ENCODE measurements around the gene PTPRN2. TPM values are rescaled to one million over a fixed set of nuclear protein-coding genes. Genes with fewer than 3 reads are reported as not detected.
"Not testable (repeated sequence)": the region's sequence is repeated elsewhere in the genome, so short reads cannot be mapped to it uniquely, and the experiment has no call there.

PTPRN2 gene
- total RNA-seq, 1 donor from 2014 or later: 7.8 TPM

DNA sequence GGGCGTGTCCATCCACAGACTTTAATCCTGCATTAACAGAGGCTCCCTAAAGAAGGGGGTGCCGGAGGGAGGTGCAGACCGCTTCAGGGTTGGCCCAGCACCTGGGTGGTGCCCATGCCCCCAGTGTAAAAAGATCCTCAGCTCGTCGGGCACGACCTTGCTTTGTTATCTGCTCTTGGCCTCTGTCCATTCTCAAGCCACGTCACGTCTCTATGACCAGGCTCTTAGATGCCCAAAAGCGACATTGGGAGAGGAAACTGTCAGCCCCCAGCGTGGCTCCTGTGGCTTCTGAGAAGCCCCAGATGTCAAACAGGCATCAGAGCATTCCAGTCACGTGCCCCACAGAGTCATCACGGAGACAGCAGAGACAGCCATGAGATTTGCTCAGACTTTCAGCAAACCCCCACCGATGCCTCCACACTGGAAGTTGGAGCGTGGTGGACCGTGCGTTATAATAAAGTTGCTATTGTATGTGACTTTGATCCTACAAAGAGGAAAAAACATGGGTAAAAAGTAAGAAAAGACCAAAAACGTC is 55.5 kb downstream of the PTPRN2 start:
- no peak for DNase-seq (ENCODE audit: low spot score)

DNA sequence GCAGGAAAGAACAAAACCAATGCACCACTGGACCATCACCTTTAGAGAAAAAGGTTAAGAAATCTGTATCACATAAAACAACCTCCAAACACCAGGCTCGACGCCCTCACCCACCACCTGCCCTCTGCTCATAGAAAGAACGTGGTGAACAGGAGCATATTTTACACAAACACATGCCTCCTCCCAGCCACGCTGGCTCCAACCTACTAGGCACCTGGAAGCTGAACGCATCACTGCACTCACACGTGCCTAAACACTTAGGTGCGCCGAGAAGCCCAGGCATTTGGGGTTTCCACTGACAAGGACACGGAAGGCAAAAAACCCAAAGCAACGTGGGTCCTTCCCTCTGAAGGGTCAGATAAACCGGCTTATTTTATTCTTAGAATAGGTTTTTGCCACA is 56.0 kb downstream of the PTPRN2 start:
- DNase-seq (ENCODE audit: low spot score): no peak

DNA sequence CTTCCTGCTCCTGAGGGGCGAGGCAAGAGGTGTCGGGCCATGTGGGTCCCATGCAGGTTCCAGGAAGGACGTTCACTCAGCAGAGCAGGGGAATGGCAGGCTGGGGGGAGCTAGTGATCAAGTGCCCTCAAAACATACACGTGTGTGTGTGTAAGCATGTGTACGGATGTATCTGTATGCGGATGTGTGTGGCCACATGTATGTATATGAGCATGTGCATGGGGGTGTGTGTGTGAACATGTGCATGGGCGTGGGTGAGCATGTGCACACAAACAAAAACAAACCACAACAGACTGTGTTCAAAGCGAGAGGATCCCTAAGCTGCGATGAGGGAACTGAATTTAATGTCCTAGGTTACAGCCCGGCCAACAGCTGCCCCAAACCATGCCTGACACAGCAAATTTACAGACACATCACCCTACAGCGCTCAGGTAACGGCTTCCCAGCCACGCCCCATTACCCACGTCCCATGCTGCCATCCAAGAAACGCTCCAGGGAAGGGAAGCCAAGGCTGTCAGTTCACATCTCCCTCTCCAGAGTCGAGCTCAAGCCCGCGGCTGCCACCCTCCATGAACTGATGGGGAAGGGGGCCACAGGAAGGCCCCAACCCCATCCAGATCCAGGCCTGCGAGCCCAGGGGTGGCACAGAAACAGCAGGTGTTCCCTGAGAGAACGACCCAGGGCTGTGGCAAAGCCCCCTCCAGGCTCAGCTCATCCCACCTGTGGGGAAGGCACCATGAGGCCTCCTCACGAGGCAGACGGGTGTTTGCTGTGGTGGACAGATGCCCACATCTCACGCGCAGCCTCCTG is 56.6 kb downstream of the PTPRN2 start:
- no peak for DNase-seq (ENCODE audit: low spot score)

DNA sequence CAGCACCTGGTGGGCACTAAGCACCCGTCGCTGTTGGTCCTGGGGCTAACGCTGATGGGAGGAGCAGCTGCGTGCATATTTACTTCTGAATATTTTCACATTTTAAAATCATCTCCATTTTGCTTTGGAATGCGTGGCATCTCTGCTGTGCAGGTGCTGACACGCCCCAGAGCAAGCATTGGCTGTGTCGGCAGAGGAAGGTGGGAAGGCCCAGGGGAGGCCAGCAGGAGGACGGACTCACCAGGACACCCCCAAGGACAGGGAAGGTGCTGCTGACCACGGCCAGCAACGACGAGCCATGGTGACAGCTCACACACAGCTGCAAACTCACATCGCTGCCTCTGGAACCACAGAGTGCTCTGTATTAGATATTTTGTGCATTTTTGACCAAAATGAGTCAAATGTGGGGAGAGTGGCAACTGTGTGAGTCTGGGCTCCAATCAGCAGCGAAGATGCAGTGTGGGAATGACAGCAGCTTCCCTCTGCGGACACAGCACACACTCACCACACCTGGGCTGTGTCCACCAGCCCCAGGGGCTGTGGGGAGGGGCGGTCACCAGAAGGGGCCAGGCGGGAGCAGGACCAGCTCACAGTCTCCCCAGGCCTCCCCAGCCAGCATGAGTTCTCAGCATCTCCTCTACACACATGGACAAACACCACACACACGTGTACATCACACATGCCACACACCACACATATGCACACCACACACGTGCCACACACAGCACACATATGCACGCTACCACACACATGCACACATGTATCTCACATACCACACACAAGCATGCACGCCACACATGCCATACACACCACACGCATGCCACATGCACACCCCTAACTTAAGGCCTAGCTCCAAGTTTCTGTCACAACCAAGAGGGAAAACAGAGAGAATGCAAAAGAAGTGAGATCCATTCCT is 58.2 kb downstream of the PTPRN2 start:
- no peak for DNase-seq (ENCODE audit: low spot score)

DNA sequence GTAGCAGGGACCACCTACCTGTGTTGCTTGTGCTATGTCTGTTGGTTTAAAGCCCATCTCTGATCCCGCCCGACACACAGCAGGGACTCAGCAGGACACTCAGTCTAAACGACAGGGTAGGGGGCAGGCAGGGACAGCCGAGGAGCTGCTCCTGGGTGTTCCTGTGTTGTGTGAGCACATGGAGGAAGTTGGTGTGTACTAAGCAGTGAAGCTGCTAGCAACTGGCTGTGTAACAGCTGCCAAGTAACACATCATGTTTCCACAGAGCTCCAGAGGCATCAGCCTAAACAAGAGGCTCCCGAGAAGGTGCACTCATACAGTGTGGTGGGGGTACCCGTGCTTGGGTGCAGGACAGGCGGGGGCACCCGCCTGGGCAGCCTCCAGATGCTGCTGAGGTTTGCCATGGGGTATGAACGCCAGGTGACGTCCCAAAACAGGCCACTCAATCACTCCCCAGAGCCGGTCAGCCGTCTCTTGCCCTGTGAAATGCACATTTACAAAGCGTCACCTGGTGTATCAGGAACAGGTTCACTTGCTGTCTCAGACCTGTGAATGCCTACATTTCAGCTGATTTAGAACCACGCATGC is 59.6 kb downstream of the PTPRN2 start:
- no peak for DNase-seq (ENCODE audit: low spot score)

DNA sequence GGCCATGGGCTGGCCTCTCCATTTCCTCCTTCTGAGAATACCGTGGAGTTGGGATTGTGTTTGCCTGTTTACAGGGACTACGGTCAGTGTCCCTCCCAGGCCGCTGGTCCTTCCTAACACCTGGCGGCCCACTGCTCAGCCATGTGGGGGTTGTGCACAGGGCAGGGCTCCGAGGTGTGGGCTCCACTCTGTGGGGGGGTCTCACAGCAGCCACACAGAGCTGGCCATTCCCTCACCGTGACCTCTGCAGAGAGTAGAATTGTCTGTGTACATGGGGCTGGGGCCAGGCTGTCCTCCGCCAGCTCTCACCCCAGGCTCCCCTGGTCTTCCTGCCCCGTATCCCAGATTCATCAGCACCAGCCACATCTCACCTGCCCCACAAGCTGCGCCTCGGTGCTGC is 60.1 kb downstream of the PTPRN2 start:
- DNase-seq (ENCODE audit: low spot score): no peak

DNA sequence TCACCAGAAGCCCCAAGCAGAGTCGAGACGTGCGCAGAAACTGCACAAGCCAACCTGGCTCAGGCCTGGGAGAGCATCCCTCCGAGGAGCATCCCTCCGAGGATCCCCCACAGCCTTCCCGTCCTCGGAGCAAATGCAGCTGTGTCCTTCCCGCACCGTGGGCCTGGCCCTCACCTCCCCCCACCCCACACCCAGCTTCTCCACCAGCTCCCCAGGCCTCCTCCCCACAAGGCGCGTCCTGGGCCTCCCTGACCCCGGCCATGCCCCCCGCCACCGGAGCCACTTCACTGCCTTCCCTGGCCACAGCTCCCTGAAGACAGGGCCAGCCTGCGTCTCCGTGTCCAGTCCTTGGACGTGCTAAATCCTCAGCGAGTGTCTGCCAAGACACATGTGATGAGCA is 60.6 kb downstream of the PTPRN2 start:
- DNase-seq (ENCODE audit: low spot score): no peak

DNA sequence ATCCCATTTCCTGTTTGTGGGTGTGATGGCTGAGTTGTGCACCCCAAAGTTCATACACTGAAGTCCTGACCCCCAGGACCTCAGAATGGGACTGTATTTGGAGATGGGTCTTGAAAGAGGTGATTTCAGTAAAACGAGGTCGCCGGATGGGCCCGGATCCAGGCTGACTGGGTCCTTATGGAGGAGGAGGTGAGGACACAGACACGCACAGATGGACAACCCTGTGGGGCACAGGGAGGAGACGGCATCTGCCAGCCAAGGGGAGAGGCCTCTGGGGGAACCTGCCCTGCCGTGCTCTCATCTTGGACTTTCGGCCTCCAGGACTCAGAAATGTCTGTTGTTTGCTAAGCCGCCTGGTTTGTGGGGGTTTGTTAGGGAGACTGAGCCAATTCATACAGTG is 61.1 kb downstream of the PTPRN2 start:
- no peak for DNase-seq (ENCODE audit: low spot score)

DNA sequence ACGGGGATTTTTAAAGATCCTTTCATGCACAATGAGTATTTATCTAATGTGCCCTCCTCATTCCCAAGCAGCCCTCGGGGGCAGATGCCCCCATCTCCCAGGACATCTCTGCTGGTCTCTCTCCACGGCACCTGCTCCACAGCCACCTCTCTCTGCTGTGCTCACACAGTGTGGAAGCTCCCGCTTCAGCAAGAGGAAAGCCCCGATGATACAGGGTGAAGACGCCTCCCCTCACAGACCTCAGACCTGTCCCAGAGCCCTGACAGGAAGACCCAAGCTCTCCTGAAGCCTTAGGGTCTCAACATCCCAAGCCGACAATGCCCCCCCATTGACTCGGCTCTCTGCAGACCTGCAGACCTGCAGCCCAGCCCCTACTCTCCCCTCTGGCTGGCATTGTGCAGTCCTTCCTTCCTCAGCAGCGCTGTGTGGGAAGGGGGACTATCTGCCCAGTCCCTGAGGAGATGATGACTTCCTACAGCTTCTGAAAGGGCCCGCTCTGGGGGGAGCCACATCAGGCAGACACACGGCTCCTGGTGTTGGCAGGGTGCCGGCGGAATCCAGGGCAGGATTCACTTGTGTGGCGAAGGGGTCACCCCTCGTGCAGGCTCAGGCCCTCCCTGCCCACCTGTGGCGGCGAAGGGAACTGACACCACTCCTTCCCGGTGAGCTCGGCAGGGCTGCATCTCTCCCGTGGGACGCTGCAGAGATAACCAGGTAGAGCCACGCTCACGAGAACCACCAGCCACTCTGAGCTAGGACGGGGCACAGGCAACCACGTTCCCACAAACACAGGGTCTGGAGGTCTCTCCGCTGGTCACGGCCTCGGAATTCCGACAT is 61.8 kb downstream of the PTPRN2 start:
- no peak for DNase-seq (ENCODE audit: low spot score)

DNA sequence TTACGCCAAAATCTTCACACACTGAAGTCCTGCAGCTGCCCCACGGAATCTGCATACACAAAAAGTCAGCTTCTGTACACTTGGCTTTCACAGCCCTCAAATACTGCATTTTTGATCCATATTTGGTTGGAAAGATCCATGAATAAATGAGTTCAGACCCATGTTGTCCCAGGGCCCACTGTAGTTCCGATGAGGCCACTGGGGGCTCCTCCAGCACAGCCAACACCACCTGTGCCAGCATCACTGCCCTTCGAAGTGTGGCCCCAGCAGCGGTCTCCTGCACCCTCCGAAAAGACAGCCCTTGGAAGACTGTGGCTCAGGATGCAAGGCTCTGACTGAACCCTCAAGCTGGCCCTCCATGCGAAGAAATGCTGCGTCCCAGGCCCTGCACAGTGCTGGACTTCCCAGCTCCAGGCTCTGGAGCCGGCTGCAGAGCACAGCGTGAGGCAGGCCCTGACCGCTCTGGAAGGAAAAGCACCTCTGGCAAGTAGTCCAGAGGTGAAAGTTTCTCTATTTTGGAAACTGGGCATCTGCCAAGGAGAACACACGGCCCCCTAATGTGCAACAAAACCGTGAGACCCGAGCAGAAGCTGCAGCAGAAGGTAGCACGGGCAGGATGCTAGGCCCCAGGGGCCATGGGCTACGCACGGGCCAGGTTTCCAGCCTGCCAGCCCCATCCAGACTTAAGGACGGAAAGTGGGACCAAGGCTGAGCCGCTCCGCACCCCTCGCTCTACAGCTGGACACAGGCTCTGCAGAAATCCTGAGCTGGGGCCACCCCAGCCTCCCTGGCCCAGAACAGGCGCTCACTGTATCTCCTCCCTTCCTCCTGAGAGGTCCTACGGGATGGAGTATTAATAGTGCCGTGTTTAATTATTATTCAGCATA is 62.6 kb downstream of the PTPRN2 start:
- DNase-seq (ENCODE audit: low spot score): no peak

DNA sequence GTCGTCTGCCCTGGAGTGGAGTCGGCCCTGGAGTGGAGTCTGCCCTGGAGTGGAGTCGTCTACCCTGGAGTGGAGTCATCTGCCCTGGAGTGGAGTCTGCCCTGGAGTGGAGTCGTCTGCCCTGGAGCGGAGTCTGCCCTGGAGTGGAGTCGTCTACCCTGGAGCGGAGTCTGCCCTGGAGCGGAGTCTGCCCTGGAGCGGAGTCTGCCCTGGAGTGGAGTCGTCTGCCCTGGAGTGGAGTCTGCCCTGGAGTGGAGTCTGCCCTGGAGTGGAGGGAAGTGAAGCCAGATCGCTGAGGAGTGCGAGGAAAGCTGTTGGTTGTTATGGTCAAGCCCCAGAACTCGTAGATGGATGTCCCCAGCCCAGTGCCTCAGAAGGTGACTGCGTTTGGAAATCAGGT is 63.3 kb downstream of the PTPRN2 start:
- DNase-seq (ENCODE audit: low spot score): not testable (repeated sequence)

DNA sequence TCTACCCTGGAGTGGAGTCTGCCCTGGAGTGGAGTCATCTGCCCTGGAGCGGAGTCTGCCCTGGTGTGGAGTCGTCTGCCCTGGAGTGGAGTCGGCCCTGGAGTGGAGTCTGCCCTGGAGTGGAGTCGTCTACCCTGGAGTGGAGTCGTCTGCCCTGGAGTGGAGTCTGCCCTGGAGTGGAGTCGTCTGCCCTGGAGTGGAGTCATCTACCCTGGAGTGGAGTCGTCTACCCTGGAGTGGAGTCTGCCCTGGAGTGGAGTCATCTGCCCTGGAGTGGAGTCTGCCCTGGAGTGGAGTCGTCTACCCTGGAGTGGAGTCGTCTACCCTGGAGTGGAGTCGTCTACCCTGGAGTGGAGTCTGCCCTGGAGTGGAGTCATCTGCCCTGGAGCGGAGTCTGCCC is 63.7 kb downstream of the PTPRN2 start:
- not testable (repeated sequence) for DNase-seq (ENCODE audit: low spot score)

DNA sequence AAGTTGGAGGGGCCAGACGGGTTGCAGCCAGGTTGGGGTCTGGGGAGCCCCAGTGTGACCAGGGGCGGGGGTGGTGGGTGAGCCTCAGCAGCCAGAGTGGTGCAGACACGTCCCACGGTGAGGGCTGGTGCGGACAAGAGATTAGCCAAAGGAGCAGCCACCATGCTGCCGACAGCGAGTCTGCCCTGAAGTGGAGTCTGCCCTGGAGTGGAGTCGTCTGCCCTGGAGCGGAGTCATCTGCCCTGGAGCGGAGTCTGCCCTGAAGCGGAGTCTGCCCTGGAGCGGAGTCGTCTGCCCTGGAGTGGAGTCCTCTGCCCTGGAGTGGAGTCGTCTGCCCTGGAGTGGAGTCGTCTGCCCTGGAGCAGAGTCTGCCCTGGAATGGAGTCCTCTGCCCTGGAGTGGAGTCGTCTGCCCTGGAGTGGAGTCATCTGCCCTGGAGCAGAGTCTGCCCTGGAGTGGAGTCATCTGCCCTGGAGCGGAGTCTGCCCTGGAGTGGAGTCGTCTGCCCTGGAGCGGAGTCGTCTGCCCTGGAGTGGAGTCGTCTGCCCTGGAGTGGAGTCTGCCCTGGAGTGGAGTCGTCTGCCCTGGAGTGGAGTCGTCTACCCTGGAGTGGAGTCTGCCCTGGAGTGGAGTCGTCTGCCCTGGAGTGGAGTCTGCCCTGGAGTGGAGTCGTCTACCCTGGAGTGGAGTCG is 64.3 kb downstream of the PTPRN2 start:
- DNase-seq (ENCODE audit: low spot score): not testable (repeated sequence)

DNA sequence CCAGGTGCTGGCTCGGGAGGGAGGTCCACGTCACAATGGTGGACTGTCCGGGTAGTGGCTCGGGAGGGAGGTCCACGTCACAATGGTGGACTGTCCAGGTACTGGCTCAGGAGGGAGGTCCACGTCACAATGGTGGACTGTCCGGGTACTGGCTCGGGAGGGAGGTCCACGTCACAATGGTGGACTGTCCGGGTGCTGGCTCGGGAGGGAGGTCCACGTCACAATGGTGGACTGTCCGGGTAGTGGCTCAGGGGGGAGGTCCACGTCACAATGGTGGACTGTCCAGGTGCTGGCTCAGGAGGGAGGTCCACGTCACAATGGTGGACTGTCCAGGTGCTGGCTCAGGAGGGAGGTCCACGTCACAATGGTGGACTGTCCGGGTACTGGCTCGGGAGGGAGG is 65.8 kb downstream of the PTPRN2 start:
- not testable (repeated sequence) for DNase-seq (ENCODE audit: low spot score)

DNA sequence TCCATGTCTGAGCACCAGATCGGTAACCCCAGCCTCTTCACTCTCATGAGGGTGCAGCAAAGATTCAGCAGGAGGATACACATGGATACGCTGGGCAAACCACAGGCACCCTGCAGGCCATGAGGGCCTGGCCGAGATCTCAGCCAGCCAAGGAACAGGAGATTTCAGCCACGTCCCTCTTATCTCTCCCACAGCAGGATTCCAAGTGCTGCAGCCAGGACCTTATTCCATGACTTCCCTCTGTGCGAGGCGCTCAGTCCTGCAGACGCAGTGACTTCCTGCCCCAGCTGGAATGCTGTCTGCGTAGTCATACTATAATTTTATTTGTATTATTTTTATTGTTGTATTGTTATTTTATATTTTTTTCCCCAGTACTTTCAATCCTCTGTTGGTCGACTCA is 66.8 kb downstream of the PTPRN2 start:
- no peak for DNase-seq (ENCODE audit: low spot score)

DNA sequence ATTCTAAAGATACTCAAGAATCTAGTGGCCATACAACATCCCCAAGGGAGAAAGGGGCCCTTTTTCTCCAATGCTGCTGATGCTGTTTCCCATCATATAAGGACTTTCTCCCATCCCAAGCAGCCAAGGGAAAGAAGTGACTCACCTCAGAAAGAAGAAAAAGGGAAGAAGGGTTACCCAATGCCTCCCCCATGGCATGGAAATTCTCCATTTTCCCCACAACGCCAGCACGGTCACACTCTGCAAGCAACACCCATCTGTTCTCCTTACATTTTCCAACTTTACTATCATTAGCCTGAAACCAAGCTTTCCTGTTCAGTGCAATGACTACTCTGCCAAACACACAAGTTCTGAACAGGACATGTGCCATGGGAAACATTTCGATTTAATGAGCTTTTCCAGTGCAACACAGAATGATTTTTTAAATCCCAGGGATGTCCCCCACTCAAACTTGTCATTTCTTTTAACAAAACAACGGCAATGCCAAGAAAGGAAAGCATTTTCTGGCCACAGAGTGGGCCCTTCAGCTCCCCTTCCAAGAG is 67.9 kb downstream of the PTPRN2 start:
- no peak for DNase-seq (ENCODE audit: low spot score)

DNA sequence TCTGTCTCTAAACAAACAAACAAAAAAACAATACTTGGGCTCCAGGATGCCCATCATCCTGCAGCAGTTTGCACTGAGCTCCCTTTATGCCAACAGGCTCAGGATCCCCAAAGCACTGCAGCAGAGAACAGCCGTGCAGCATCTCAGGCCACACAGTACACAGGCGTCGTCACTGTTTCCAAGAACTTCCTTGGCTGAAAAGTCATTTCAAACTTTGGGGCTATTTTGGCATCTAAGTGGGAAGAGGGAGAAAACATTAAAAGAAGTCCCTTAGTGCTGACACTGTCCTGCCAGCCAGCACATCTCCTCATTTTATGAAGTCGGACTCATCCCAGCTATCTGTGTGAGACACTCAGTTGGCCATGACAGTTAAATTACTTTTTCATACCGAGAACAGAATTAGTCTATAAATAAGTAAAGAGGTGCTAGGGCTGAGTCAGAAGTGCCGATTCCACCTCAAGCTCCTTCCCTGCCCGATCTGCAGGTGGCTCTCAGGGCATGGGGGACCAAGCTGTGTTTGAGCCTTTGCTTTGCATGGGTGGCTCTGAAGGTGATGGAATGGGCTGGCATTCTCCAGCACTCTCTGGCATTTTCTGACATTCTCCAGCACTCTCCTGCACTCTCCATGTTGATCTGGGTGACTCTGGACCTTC is 68.5 kb downstream of the PTPRN2 start:
- no peak for DNase-seq (ENCODE audit: low spot score)

DNA sequence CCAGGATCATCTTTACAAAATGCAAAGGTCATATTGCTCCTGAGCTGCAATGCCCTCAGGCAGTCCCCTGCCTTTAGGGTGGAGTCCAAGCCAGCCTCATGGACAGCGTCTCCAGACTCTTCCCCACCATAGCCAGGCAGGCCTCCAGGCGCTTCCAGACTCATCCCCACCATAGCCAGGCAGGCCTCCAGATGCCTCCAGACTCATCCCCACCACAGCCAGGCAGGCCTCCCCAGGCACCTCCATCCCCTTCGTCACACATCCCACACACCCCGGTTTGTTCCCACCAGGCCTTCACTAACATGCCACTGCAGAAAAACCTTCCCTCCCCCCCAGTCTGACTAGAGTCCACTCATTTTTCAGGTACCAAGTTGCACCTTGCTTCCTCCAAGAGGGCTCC is 70.1 kb downstream of the PTPRN2 start:
- no peak for DNase-seq (ENCODE audit: low spot score)

DNA sequence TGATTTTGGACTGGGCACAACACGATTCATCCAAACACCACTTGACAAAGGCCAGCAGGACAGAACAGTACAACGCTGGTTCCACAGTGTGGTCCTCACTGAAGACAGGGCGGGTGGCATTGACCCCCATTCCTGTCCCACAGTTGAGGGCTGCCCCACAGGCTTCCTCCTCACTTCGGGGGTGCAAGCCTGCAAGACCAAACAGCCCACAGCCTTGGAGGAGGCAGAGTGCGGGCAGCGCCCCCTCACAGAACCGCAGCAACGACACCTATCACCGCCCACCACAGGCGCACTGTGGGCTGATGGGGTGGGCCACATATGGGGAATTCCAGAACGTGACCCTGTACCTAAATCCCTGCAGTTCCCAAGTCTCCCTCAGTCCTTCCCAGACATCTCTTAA is 70.6 kb downstream of the PTPRN2 start:
- no peak for DNase-seq (ENCODE audit: low spot score)
